CD4-positive, alpha-beta memory T cell (primary cell): ENCODE data around the gene IPO9. TPM values are rescaled to one million over a fixed set of nuclear protein-coding genes. Genes with fewer than 3 reads are reported as not detected.

Experiments
- CTCF ChIA-PET: fragments of 350-600 bp; sonication (Branson Sonifier 250); formaldehyde crosslinking; loops from one replicate; lab custom pipeline; 2021; ENCODE audit warnings: inconsistent platforms; ENCODE audit not compliant: partially characterized antibody; lab: Charles Lee
- POLR2A ChIA-PET: fragments of 350-600 bp; sonication (Branson Sonifier 250); formaldehyde crosslinking; loops from one replicate; lab custom pipeline; 2021; ENCODE audit not compliant: partially characterized antibody; lab: Charles Lee
- DNase-seq, 5 donors: peaks; one replicate each; pipeline versions ENCODE4 v3.0.0 to v3.0.0-alpha.2; 2020 to 2022; ENCODE audit warnings: mixed read lengths in 1 of 5
- H3K27ac ChIP-seq: one replicate; pipeline ENCODE4 v1.7.0; 2013; ENCODE audit warnings: low read depth, low read length
- H3K27me3 ChIP-seq: 2 replicates; pipeline ENCODE4 v1.7.0; 2013; ENCODE audit warnings: mild to moderate bottlenecking, low read length, moderate library complexity; ENCODE audit not compliant: insufficient read depth
- H3K36me3 ChIP-seq: 2 replicates; pipeline ENCODE4 v1.7.0; 2013; ENCODE audit warnings: mild to moderate bottlenecking, low read length, moderate library complexity; ENCODE audit not compliant: insufficient read depth
- H3K4me1 ChIP-seq: 2 replicates; pipeline ENCODE4 v1.7.0; 2013; ENCODE audit warnings: mild to moderate bottlenecking, low read length, moderate library complexity; ENCODE audit not compliant: insufficient read depth
- H3K4me3 ChIP-seq, 2 donors: one replicate each; pipeline ENCODE4 v1.7.0; 2013; ENCODE audit warnings: low read length in 2 of 2, mild to moderate bottlenecking in 1 of 2
- H3K9me3 ChIP-seq, 2 donors: one replicate each; pipeline ENCODE4 v1.7.0; 2013; ENCODE audit warnings: low read length in 2 of 2, control low read depth in 1 of 2; ENCODE audit not compliant: control insufficient read depth in 1 of 2
- H3K27ac Mint-ChIP-seq, 7 donors: one replicate each; pipeline ENCODE4 v1.8.0; 2020 to 2021; ENCODE audit warnings: mixed read lengths in 7 of 7, mild to moderate bottlenecking in 6 of 7, inconsistent platforms in 3 of 7, moderate library complexity in 3 of 7
- H3K27me3 Mint-ChIP-seq, 2 donors: one replicate each; pipeline ENCODE4 v1.8.0; 2020 to 2021; ENCODE audit warnings: mixed read lengths in 2 of 2
- H3K36me3 Mint-ChIP-seq, 2 donors: one replicate each; pipeline ENCODE4 v1.8.0; 2020 to 2021; ENCODE audit warnings: mixed read lengths in 2 of 2, inconsistent platforms in 1 of 2, mild to moderate bottlenecking in 1 of 2
- H3K4me1 Mint-ChIP-seq, 4 donors: one replicate each; pipeline ENCODE4 v1.8.0; 2020 to 2021; ENCODE audit warnings: mixed read lengths in 4 of 4, mild to moderate bottlenecking in 1 of 4
- H3K4me3 Mint-ChIP-seq, 8 donors: one replicate each; pipeline ENCODE4 v1.8.0; 2020 to 2021; ENCODE audit warnings: mixed read lengths in 8 of 8, mild to moderate bottlenecking in 7 of 8, moderate library complexity in 6 of 8, inconsistent platforms in 3 of 8
- H3K9me3 Mint-ChIP-seq, 8 donors: one replicate each; pipeline ENCODE4 v1.8.0; 2020 to 2021; ENCODE audit warnings: mixed read lengths in 8 of 8, mild to moderate bottlenecking in 5 of 8, inconsistent platforms in 3 of 8, moderate library complexity in 1 of 8
- intact Hi-C: fragments of 100-400 bp; cut with micrococcal nuclease; formaldehyde crosslinking; loops from one replicate; pipeline ENCODE4 v1.15.1; 2023
- polyA plus RNA-seq, 2 donors: library from polyadenylated mRNA; unstranded; fragments of 300-500 nt; fragmentation: Illumina TruSeq; gene quantifications; one replicate each; pipeline ENCODE4 v1.2.3, GENCODE V29; 2021
- total RNA-seq, 2 experiments: library from RNA; stranded (reverse); gene quantifications; one replicate each; pipeline ENCODE4 v1.2.3, GENCODE V29; 2021

Gene IPO9
- total and polyA plus RNA-seq, 4 experiments from 2014 or later, result 13.1 to 42.7 (median 30.7) TPM

DNA sequence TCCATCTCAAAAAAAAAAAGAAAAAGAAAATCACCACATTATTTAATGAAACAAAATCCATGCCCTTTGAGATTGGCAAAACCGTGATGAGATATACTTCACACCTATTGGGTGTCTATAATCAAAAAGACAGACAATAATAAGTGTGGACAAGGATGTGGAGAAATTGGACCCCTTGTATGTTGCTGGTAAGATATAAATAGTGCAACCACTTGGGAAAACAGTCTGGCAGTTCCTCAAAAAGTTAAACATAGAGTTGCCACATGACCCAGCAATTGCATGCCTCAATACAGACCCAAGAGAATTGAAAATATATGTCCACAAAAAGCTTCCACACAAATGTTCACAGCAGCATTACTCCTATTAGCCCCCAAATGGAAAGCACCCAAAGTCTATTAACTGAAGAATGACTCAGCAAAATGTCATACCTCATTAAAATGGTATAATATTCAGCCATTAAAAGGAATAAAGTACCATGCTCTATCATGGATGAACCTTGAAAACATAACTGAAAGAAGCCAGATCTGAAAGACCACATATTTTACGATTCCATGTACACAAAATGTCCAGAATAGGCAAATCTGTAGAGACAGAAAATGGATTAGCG is 93.1 kb downstream of the IPO9 start:
- H3K27ac ChIP-seq, result no peak overlapping the region
- no peaks in the 10 kb centered on the region for H3K9me3 ChIP-seq
- no peaks in the 10 kb centered on the region for H3K9me3 Mint-ChIP-seq
- ChIA-PET CTCF (no interaction called here), POLR2A (no interaction called here)
- H3K27me3 Mint-ChIP-seq, result peaks cover 2 to 18% of the 10 kb centered on the region in 2 donors
- H3K4me3 ChIP-seq, result no peak overlapping the region
- no peak overlapping the region for H3K27ac Mint-ChIP-seq
- no peak for DNase-seq
- no peaks in the 10 kb centered on the region for H3K27me3 ChIP-seq
- no peaks in the 10 kb centered on the region for H3K36me3 Mint-ChIP-seq
- intact Hi-C loops, result no loop called here
- no peak overlapping the region for H3K4me3 Mint-ChIP-seq
- H3K36me3 ChIP-seq, result no peaks in the 10 kb centered on the region
- no peaks in the 10 kb centered on the region for H3K4me1 ChIP-seq
- peaks cover 0 to 4% (median under 1%) of the 10 kb centered on the region in 4 donors for H3K4me1 Mint-ChIP-seq

DNA sequence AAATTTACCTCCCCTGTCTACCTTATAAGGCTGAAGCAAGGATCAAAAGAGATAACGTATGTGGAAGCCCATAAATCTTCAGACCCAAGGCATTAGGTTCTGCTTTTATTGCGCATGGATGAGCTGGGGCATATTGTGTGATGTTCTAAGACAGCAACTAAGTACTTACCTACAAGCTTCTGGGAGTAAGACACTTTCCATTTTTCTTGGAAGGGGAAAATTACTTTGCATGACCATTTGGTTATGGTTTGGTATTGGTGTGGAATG is 96.3 kb downstream of the IPO9 start:
- H3K27ac Mint-ChIP-seq, result no peak overlapping the region
- no peaks in the 10 kb centered on the region for H3K9me3 Mint-ChIP-seq
- POLR2A ChIA-PET, result no interaction called here
- H3K4me3 Mint-ChIP-seq, result no peak overlapping the region
- H3K27me3 ChIP-seq, result no peaks in the 10 kb centered on the region
- CTCF ChIA-PET, result interaction anchor here (1.4 kb wide), 1 partner anchor 29 kb away, joined by 3 read pairs; no protein-coding TSS in a partner anchor
- no peaks in the 10 kb centered on the region for H3K36me3 ChIP-seq
- no peak for DNase-seq
- no peaks in the 10 kb centered on the region for H3K36me3 Mint-ChIP-seq
- no peaks in the 10 kb centered on the region for H3K4me1 ChIP-seq
- no peaks in the 10 kb centered on the region for H3K9me3 ChIP-seq
- no peak overlapping the region for H3K4me3 ChIP-seq
- H3K27me3 Mint-ChIP-seq, result peaks cover 2 to 8% of the 10 kb centered on the region in 2 donors
- intact Hi-C loops, result no loop called here
- no peak overlapping the region for H3K27ac ChIP-seq
- peaks cover 0 to 4% (median under 1%) of the 10 kb centered on the region in 4 donors for H3K4me1 Mint-ChIP-seq

DNA sequence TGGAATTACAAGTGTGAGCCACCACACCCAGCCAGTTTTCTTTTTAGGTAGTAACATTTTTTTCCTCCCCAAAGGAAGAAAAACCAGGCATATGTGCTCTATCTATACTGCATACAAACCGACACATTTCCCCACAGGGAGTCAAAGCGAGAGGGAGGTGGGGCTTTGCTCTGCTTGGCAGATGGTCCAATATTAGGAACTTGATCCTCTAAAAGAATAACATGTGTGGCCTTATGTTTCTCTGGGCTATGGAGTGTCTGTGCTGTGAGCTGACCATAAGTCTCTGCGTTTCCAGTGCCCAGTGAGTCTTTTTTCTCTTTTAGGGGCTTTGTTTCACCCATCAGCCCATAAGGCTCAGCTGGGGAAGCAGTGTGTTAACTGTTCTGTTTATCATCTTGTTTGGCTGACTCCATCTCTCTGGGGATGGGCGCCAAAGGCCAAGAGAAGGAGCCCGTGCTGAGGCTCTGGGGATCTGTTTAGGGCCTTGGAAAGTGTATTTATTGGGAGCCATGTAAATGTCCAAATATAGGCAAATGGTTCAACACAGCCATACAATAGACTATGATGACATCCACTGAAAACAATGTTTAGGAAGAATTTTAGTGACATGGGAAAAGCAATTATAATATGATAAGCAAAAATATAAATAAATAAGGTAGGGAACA is 97.2 kb downstream of the IPO9 start:
- H3K27ac ChIP-seq, result no peak overlapping the region
- Mint-ChIP-seq H3K36me3 (no peaks in the 10 kb centered on the region), H3K27me3 (peaks cover 2 to 8% of the 10 kb centered on the region in 2 donors), H3K4me1 (peaks cover 0 to 4% (median under 1%) of the 10 kb centered on the region in 4 donors), H3K4me3 (no peak overlapping the region), H3K27ac (no peak overlapping the region), H3K9me3 (no peaks in the 10 kb centered on the region)
- intact Hi-C loops, result no loop called here
- DNase-seq, result no peak
- H3K36me3 ChIP-seq, result no peaks in the 10 kb centered on the region
- ChIA-PET POLR2A (no interaction called here), CTCF (no interaction called here)
- no peaks in the 10 kb centered on the region for H3K27me3 ChIP-seq
- H3K4me1 ChIP-seq, result no peaks in the 10 kb centered on the region
- H3K4me3 ChIP-seq, result no peak overlapping the region
- no peaks in the 10 kb centered on the region for H3K9me3 ChIP-seq

DNA sequence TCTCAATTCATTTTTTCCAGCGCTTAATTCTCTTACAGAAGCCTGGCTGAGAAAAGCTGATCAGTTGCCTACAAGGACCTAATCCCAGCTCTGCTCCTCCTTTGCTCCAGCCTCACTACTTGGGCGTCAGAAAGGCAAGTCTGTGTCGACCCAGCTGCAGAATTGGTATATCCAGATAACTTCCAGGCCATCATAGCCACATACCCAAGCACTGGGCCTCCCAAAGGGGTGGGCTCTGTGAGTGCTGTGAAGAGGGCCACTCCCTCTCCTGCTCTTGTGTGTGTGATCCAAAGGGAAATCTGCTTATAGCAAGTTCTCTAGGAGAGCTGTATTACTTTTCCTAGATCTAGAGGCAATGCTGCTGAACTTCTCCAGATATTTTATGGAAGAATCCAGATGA is 99.3 kb downstream of the IPO9 start:
- Histone ChIP-seq H3K27ac (no peak overlapping the region), H3K4me1 (no peaks in the 10 kb centered on the region), H3K9me3 (no peaks in the 10 kb centered on the region), H3K4me3 (no peak overlapping the region), H3K36me3 (no peaks in the 10 kb centered on the region), H3K27me3 (no peaks in the 10 kb centered on the region)
- intact Hi-C loops, result no loop called here
- CTCF ChIA-PET, result interaction anchor here (0.9 kb wide), 1 partner anchor 32 kb away, joined by 3 read pairs; no protein-coding TSS in a partner anchor
- POLR2A ChIA-PET, result no interaction called here
- Mint-ChIP-seq H3K4me3 (no peak overlapping the region), H3K36me3 (no peaks in the 10 kb centered on the region), H3K27me3 (peaks cover 2 to 8% of the 10 kb centered on the region in 2 donors), H3K9me3 (no peaks in the 10 kb centered on the region), H3K4me1 (peaks cover 0 to 4% (median under 1%) of the 10 kb centered on the region in 4 donors), H3K27ac (no peak overlapping the region)
- no peak for DNase-seq

DNA sequence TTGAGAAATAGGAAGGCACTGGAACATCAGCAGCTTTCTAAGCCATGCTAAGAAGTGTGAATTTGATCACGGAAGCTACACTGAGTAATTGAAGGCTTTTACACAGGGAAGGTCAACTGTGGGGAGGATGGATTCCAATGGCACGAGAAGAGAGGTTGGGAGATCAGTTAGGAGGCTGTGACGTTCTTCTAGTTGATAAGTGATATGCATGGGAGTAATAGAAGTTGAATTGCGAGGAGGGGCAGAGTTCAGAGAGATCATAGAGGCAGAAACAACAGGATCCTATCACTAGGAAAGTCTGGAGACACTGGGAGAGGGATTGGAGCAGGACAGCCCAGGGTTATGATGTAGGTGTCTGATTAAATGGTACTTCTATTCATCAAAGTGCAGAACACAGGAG is 101.2 kb downstream of the IPO9 start:
- H3K27ac Mint-ChIP-seq, result no peak overlapping the region
- no peaks in the 10 kb centered on the region for H3K9me3 ChIP-seq
- H3K4me3 ChIP-seq, result no peak overlapping the region
- H3K36me3 ChIP-seq, result no peaks in the 10 kb centered on the region
- ChIA-PET POLR2A (no interaction called here), CTCF (no interaction called here)
- intact Hi-C loops, result no loop called here
- no peaks in the 10 kb centered on the region for H3K27me3 ChIP-seq
- H3K36me3 Mint-ChIP-seq, result no peaks in the 10 kb centered on the region
- H3K4me1 ChIP-seq, result no peaks in the 10 kb centered on the region
- no peak overlapping the region for H3K4me3 Mint-ChIP-seq
- no peaks in the 10 kb centered on the region for H3K9me3 Mint-ChIP-seq
- peaks cover 2 to 12% of the 10 kb centered on the region in 2 donors for H3K27me3 Mint-ChIP-seq
- DNase-seq, result no peak
- H3K4me1 Mint-ChIP-seq, result peaks cover 0 to under 1% (median 0%) of the 10 kb centered on the region in 4 donors
- no peak overlapping the region for H3K27ac ChIP-seq

DNA sequence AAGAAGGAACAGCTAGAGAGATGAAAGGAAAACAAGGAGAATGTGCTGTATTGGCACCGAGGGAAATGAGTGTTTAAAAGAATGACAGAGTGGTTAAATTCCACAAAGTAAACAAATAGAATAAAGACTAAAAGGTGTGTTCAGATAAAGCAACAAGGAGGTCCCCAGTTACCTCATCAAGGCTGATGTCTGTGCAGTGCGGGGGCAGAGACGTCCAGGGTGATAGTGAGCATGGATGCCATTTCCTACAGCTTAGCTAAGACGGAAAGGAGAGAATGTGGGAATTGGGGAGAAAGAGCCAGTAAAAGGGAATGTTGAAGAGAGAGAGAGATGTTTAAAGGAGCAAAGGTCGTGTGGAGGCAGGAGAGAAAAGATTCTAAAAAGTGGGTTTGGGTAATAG is 101.8 kb downstream of the IPO9 start:
- Mint-ChIP-seq H3K9me3 (no peaks in the 10 kb centered on the region), H3K27me3 (peaks cover 2 to 12% of the 10 kb centered on the region in 2 donors), H3K4me3 (no peak overlapping the region), H3K27ac (no peak overlapping the region), H3K4me1 (no peaks in the 10 kb centered on the region), H3K36me3 (no peaks in the 10 kb centered on the region)
- Histone ChIP-seq H3K27ac (no peak overlapping the region), H3K9me3 (no peaks in the 10 kb centered on the region), H3K4me1 (no peaks in the 10 kb centered on the region), H3K36me3 (no peaks in the 10 kb centered on the region), H3K4me3 (no peak overlapping the region), H3K27me3 (no peaks in the 10 kb centered on the region)
- CTCF ChIA-PET, result no interaction called here
- DNase-seq, result no peak
- intact Hi-C loops, result no loop called here
- POLR2A ChIA-PET, result no interaction called here
